ENCODE data around the gene RIC1. TPM values are rescaled to one million over a fixed set of nuclear protein-coding genes. Genes with fewer than 3 reads are reported as not detected.

The RIC1 gene
- total and polyA plus RNA-seq, 2 of the 8 experiments (the other 6 are each of a cell fraction or from before 2014, with no cell fraction given): 10.7 to 24.5 TPM

- Histone ChIP-seq H2BK20ac (ENCODE audit: low read length) (no peak overlapping the region), H4K91ac (replicated peaks; ENCODE audit: insufficient read length, low read length) (no peak overlapping the region), H2BK12ac (ENCODE audit: low read depth, low read length) (no peak overlapping the region), H2BK120ac (replicated peaks; ENCODE audit: low read depth, low read length) (no peak overlapping the region), H2AK5ac (ENCODE audit: low read depth, low read length) (no peak overlapping the region), H2BK5ac (ENCODE audit: low read depth, low read length) (peak overlapping the region; percentile 44; the same call in 1 of the 2 replicates), H3K36me3 (ENCODE audit: control insufficient read depth in 2 of 4, insufficient read depth in 4 of 4, low read length in 3 of 4) (no peaks in the 10 kb centered on the region), H3K27me3 (replicated peaks in 1 of 4; ENCODE audit: control insufficient read depth in 3 of 4, extremely low read depth in 1 of 4, insufficient read depth in 3 of 4, low read length in 3 of 4) (no peaks in the 10 kb centered on the region), H3K18ac (ENCODE audit: extremely low read depth, low read length) (no peak overlapping the region), H3K27ac (ENCODE audit: low read depth, low read length) (no peak overlapping the region), H4K20me1 (replicated peaks in 1 of 2; ENCODE audit: control insufficient read depth in 1 of 2, insufficient read depth in 2 of 2, low read length in 2 of 2) (no peaks in the 10 kb centered on the region), H3K4ac (replicated peaks; ENCODE audit: insufficient read length, low read depth, low read length) (no peak overlapping the region), H3K9ac (replicated peaks in 1 of 4; ENCODE audit: extremely low read depth in 1 of 4, low read depth in 3 of 4, low read length in 3 of 4) (no peak overlapping the region), H2BK15ac (ENCODE audit: low read length) (no peak overlapping the region), H3K14ac (ENCODE audit: insufficient read length) (no peak overlapping the region), H3K4me2 (ENCODE audit: insufficient read depth in 1 of 2, low read depth in 2 of 2, low read length in 2 of 2) (no peak overlapping the region), H3K79me1 (ENCODE audit: low read depth, low read length) (peaks cover 10% of the 10 kb centered on the region; the same call in 1 of the 2 replicates), H3K4me3 (ENCODE audit: extremely low read depth in 1 of 4, insufficient read depth in 2 of 4, low read depth in 3 of 4, low read length in 4 of 4) (no peak overlapping the region), H4K8ac (ENCODE audit: extremely low read depth, insufficient read depth, low read length) (no peak overlapping the region), H3K4me1 (replicated peaks in 1 of 4; ENCODE audit: control insufficient read depth in 3 of 4, insufficient read depth in 4 of 4, low read length in 3 of 4) (peaks cover 0 to 3% (median 0%) of the 10 kb centered on the region in 4 experiments; a peak in 1 of 7 replicates), H4K5ac (ENCODE audit: insufficient read length, low read depth, low read length) (no peak overlapping the region), H2AFZ (ENCODE audit: low read length) (no peak overlapping the region), H3K79me2 (ENCODE audit: control insufficient read depth in 1 of 2, insufficient read depth in 2 of 2, low read length in 2 of 2) (peaks cover 11 to 96% of the 10 kb centered on the region in 2 experiments), H3K56ac (replicated peaks; ENCODE audit: insufficient read length, low read depth, low read length) (no peak overlapping the region), H3K9me3 (ENCODE audit: insufficient read depth in 2 of 2, low read depth in 1 of 2, low read length in 1 of 2) (no peaks in the 10 kb centered on the region), H3K23ac (ENCODE audit: insufficient read length) (no peak overlapping the region), H3K23me2 (ENCODE audit: low read depth, low read length) (no peaks in the 10 kb centered on the region)
- DNase-seq (ENCODE audit: low read depth in 1 of 2, low spot score in 2 of 2) (no peak), FAIRE-seq (no peak)
- WGBS, 2 experiments (ENCODE audit: extremely low coverage in 1 of 2, insufficient coverage in 1 of 2, insufficient read length in 1 of 2, insufficient replicate concordance in 2 of 2, low coverage in 1 of 2, low lambda C conversion rate in 2 of 2, missing lambda C conversion rate in 1 of 2): 93% methylated on average over 2 of the region's 2 CpGs; no CpG with 5 or more reads in 1 of the 2 experiments
- POLR2A ChIA-PET (ENCODE audit: partially characterized antibody): no interaction called here
- TF ChIP-seq POLR2AphosphoS5 (IDR thresholded peaks at IDR 0.05; ENCODE audit: low read depth, low read length): no peak
- no peak for TF ChIP-seq CTCF (IDR thresholded peaks at IDR 0.05; ENCODE audit: control extremely low read depth in 1 of 3, insufficient read depth in 1 of 3, low read depth in 1 of 3, low read length in 3 of 3)
- no peak for TF ChIP-seq NANOG (IDR thresholded peaks at IDR 0.05; ENCODE audit: insufficient read depth, low read depth, low read length, poor library complexity, severe bottlenecking)
- CTCF ChIA-PET (ENCODE audit: partially characterized antibody): no interaction called here
These were observed 13.3 kb downstream of the RIC1 start for GRCh38 chr9:5642170-5642569.
